Measurements from ENCODE around the gene MMP10.
A peak's percentile ranks its signal among the peaks of the same experiment; 100 is the strongest.
"Not testable (repeated sequence)": the region's sequence is repeated elsewhere in the genome, so short reads cannot be mapped to it uniquely, and the experiment has no call there.

The MMP10 gene

GRCh38 chr11:102757823-102758549, 22.4 kb downstream of the MMP10 start:
- Histone ChIP-seq H3K9me3 (ENCODE audit: control insufficient read depth, low read length) (no peaks in the 10 kb centered on the region), H3K9ac (ENCODE audit: low read length) (no peak overlapping the region), H3K36me3 (ENCODE audit: control insufficient read depth, insufficient read depth, low read length, severe bottlenecking) (no peaks in the 10 kb centered on the region), H3K4me1 (ENCODE audit: control insufficient read depth, insufficient read depth, low read length) (peaks cover 11% of the 10 kb centered on the region), H3K27me3 (replicated peaks; ENCODE audit: control insufficient read depth, insufficient read depth, low read length) (peaks cover 4% of the 10 kb centered on the region), H3K4me3 (ENCODE audit: low read length) (no peak overlapping the region)
- DNase-seq (ENCODE audit: low read depth), result peak; percentile 38

GRCh38 chr11:102753267-102753666, 27.2 kb downstream of the MMP10 start:
- H3K4me3 ChIP-seq (ENCODE audit: low read length), result no peak overlapping the region
- H3K9me3 ChIP-seq (ENCODE audit: control insufficient read depth, low read length), result peaks cover 5% of the 10 kb centered on the region
- H3K9ac ChIP-seq (ENCODE audit: low read length), result no peak overlapping the region
- no peak for DNase-seq (ENCODE audit: low read depth)
- H3K4me1 ChIP-seq (ENCODE audit: control insufficient read depth, insufficient read depth, low read length), result no peaks in the 10 kb centered on the region
- no peaks in the 10 kb centered on the region for H3K36me3 ChIP-seq (ENCODE audit: control insufficient read depth, insufficient read depth, low read length, severe bottlenecking)
- peaks cover 12% of the 10 kb centered on the region for H3K27me3 ChIP-seq (replicated peaks; ENCODE audit: control insufficient read depth, insufficient read depth, low read length)

GRCh38 chr11:102751673-102752072, 28.8 kb downstream of the MMP10 start:
- no peak for DNase-seq (ENCODE audit: low read depth)
- H3K9me3 ChIP-seq (ENCODE audit: control insufficient read depth, low read length), result peaks cover 15% of the 10 kb centered on the region
- H3K9ac ChIP-seq (ENCODE audit: low read length), result no peak overlapping the region
- peaks cover 12% of the 10 kb centered on the region for H3K27me3 ChIP-seq (replicated peaks; ENCODE audit: control insufficient read depth, insufficient read depth, low read length)
- H3K4me3 ChIP-seq (ENCODE audit: low read length), result no peak overlapping the region
- H3K4me1 ChIP-seq (ENCODE audit: control insufficient read depth, insufficient read depth, low read length), result no peaks in the 10 kb centered on the region
- H3K36me3 ChIP-seq (ENCODE audit: control insufficient read depth, insufficient read depth, low read length, severe bottlenecking), result no peaks in the 10 kb centered on the region

GRCh38 chr11:102749101-102749722, 31.2 kb downstream of the MMP10 start:
- H3K4me1 ChIP-seq (ENCODE audit: control insufficient read depth, insufficient read depth, low read length), result no peaks in the 10 kb centered on the region
- H3K27me3 ChIP-seq (replicated peaks; ENCODE audit: control insufficient read depth, insufficient read depth, low read length), result peaks cover 12% of the 10 kb centered on the region
- peaks cover 15% of the 10 kb centered on the region for H3K9me3 ChIP-seq (ENCODE audit: control insufficient read depth, low read length)
- no peak overlapping the region for H3K9ac ChIP-seq (ENCODE audit: low read length)
- H3K36me3 ChIP-seq (ENCODE audit: control insufficient read depth, insufficient read depth, low read length, severe bottlenecking), result no peaks in the 10 kb centered on the region
- H3K4me3 ChIP-seq (ENCODE audit: low read length), result no peak overlapping the region
- DNase-seq (ENCODE audit: low read depth), result no peak

- not testable (repeated sequence) for H3K27me3 ChIP-seq (replicated peaks; ENCODE audit: control insufficient read depth, insufficient read depth, low read length); H3K4me3 ChIP-seq (ENCODE audit: low read length); DNase-seq (ENCODE audit: low read depth); H3K9ac ChIP-seq (ENCODE audit: low read length); H3K36me3 ChIP-seq (ENCODE audit: control insufficient read depth, insufficient read depth, low read length, severe bottlenecking); H3K4me1 ChIP-seq (ENCODE audit: control insufficient read depth, insufficient read depth, low read length)
- H3K9me3 ChIP-seq (ENCODE audit: control insufficient read depth, low read length), result peaks cover 15% of the 10 kb centered on the region
These were observed 33.5 kb downstream of the MMP10 start for GRCh38 chr11:102746746-102747578.

- no peak overlapping the region for H3K4me3 ChIP-seq (ENCODE audit: low read length)
- no peak for DNase-seq (ENCODE audit: low read depth)
- H3K27me3 ChIP-seq (replicated peaks; ENCODE audit: control insufficient read depth, insufficient read depth, low read length), result peaks cover 5% of the 10 kb centered on the region
- H3K36me3 ChIP-seq (ENCODE audit: control insufficient read depth, insufficient read depth, low read length, severe bottlenecking), result no peaks in the 10 kb centered on the region
- no peak overlapping the region for H3K9ac ChIP-seq (ENCODE audit: low read length)
- H3K9me3 ChIP-seq (ENCODE audit: control insufficient read depth, low read length), result no peaks in the 10 kb centered on the region
- H3K4me1 ChIP-seq (ENCODE audit: control insufficient read depth, insufficient read depth, low read length), result no peaks in the 10 kb centered on the region
These were observed 45.8 kb downstream of the MMP10 start for GRCh38 chr11:102734650-102735049.

GRCh38 chr11:102733232-102733875, 47.1 kb downstream of the MMP10 start:
- no peak overlapping the region for H3K4me3 ChIP-seq (ENCODE audit: low read length)
- peaks cover 5% of the 10 kb centered on the region for H3K27me3 ChIP-seq (replicated peaks; ENCODE audit: control insufficient read depth, insufficient read depth, low read length)
- no peaks in the 10 kb centered on the region for H3K36me3 ChIP-seq (ENCODE audit: control insufficient read depth, insufficient read depth, low read length, severe bottlenecking)
- no peak overlapping the region for H3K9ac ChIP-seq (ENCODE audit: low read length)
- peak; percentile 37 for DNase-seq (ENCODE audit: low read depth)
- no peaks in the 10 kb centered on the region for H3K4me1 ChIP-seq (ENCODE audit: control insufficient read depth, insufficient read depth, low read length)
- H3K9me3 ChIP-seq (ENCODE audit: control insufficient read depth, low read length), result no peaks in the 10 kb centered on the region

- not testable (repeated sequence) for H3K27me3 ChIP-seq (replicated peaks; ENCODE audit: control insufficient read depth, insufficient read depth, low read length); H3K4me1 ChIP-seq (ENCODE audit: control insufficient read depth, insufficient read depth, low read length); H3K9me3 ChIP-seq (ENCODE audit: control insufficient read depth, low read length); H3K9ac ChIP-seq (ENCODE audit: low read length); H3K4me3 ChIP-seq (ENCODE audit: low read length); DNase-seq (ENCODE audit: low read depth); H3K36me3 ChIP-seq (ENCODE audit: control insufficient read depth, insufficient read depth, low read length, severe bottlenecking)
These were observed 49.5 kb downstream of the MMP10 start for GRCh38 chr11:102730944-102731343.

GRCh38 chr11:102729849-102730815, 50.3 kb downstream of the MMP10 start:
- peaks cover 5% of the 10 kb centered on the region for H3K27me3 ChIP-seq (replicated peaks; ENCODE audit: control insufficient read depth, insufficient read depth, low read length)
- H3K4me3 ChIP-seq (ENCODE audit: low read length), result no peak overlapping the region
- H3K4me1 ChIP-seq (ENCODE audit: control insufficient read depth, insufficient read depth, low read length), result peaks cover 4% of the 10 kb centered on the region
- H3K9me3 ChIP-seq (ENCODE audit: control insufficient read depth, low read length), result no peaks in the 10 kb centered on the region
- H3K36me3 ChIP-seq (ENCODE audit: control insufficient read depth, insufficient read depth, low read length, severe bottlenecking), result no peaks in the 10 kb centered on the region
- DNase-seq (ENCODE audit: low read depth), result peak; percentile 60
- H3K9ac ChIP-seq (ENCODE audit: low read length), result no peak overlapping the region

GRCh38 chr11:102727890-102728289, 52.5 kb downstream of the MMP10 start:
- Histone ChIP-seq H3K4me3 (ENCODE audit: low read length) (no peak overlapping the region), H3K27me3 (replicated peaks; ENCODE audit: control insufficient read depth, insufficient read depth, low read length) (peaks cover 5% of the 10 kb centered on the region), H3K4me1 (ENCODE audit: control insufficient read depth, insufficient read depth, low read length) (peaks cover 8% of the 10 kb centered on the region), H3K9me3 (ENCODE audit: control insufficient read depth, low read length) (no peaks in the 10 kb centered on the region), H3K36me3 (ENCODE audit: control insufficient read depth, insufficient read depth, low read length, severe bottlenecking) (no peaks in the 10 kb centered on the region), H3K9ac (ENCODE audit: low read length) (no peak overlapping the region)
- DNase-seq (ENCODE audit: low read depth), result peak; percentile 30

Data from adipocyte (in vitro differentiated cells).